Keratinocyte (primary cell): Measurements from ENCODE around the gene CCDC85B. TPM values are rescaled to one million over a fixed set of nuclear protein-coding genes. Genes with fewer than 3 reads are reported as not detected.

ENCODE experiments used
- DNase-seq: peaks from one replicate; pipeline ENCODE4 v3.0.0-alpha.2; 2011; ENCODE audit warnings: low read depth, missing footprints, low spot score
- FAIRE-seq: peaks from 2 replicates; lab custom pipeline; 2011; peaks lifted over from hg19 to GRCh38; lab: Jason Lieb, UNC
- H2AFZ ChIP-seq: 2 replicates; pipeline ENCODE4 v1.6.0; 2012; ENCODE audit warnings: low read length, control low read depth, inconsistent platforms; ENCODE audit not compliant: control insufficient read depth
- H3K27ac ChIP-seq: 2 replicates; pipeline ENCODE4 v1.5.1; 2011; ENCODE audit warnings: low read length; ENCODE audit not compliant: control insufficient read depth, insufficient read depth
- H3K27me3 ChIP-seq: 3 replicates; pipeline ENCODE4 v1.6.0; 2011; ENCODE audit warnings: low read length; ENCODE audit not compliant: control insufficient read depth, insufficient read depth; ENCODE audit errors: extremely low read depth
- H3K36me3 ChIP-seq, 2 experiments: 2 replicates in 1 of 2; 3 replicates in 1 of 2; pipeline ENCODE4 v1.5.1; 2011; ENCODE audit warnings: low read length in 2 of 2, mild to moderate bottlenecking in 1 of 2; ENCODE audit not compliant: control insufficient read depth in 2 of 2, insufficient read depth in 2 of 2; ENCODE audit errors: extremely low read depth in 1 of 2
- H3K4me1 ChIP-seq: 3 replicates; pipeline ENCODE4 v1.5.1; 2011; ENCODE audit warnings: low read length; ENCODE audit not compliant: control insufficient read depth, insufficient read depth; ENCODE audit errors: extremely low read depth
- H3K4me2 ChIP-seq: 3 replicates; pipeline ENCODE4 v1.6.0; 2011; ENCODE audit warnings: low read depth, low read length; ENCODE audit not compliant: control insufficient read depth, insufficient read depth; ENCODE audit errors: extremely low read depth
- H3K4me3 ChIP-seq, 3 experiments: fragments of 200-600 bp in 1 of 3; sonication (generic) in 1 of 3; 2 replicates in 2 of 3; 3 replicates in 1 of 3; pipeline ENCODE4 v1.5.1; 2011 to 2016; ENCODE audit warnings: low read length in 3 of 3, mild to moderate bottlenecking in 3 of 3, control low read depth in 2 of 3, inconsistent platforms in 1 of 3, low read depth in 1 of 3, mixed read lengths in 1 of 3, mixed run types in 1 of 3, moderate library complexity in 1 of 3; ENCODE audit not compliant: control insufficient read depth in 2 of 3, insufficient read depth in 2 of 3; ENCODE audit errors: extremely low read depth in 1 of 3
- H3K79me2 ChIP-seq: 2 replicates; pipeline ENCODE4 v1.6.0; 2012; ENCODE audit warnings: low read length; ENCODE audit not compliant: control insufficient read depth, insufficient read depth
- H3K9ac ChIP-seq: 3 replicates; pipeline ENCODE4 v1.6.0; 2011; ENCODE audit warnings: low read length; ENCODE audit not compliant: control insufficient read depth, insufficient read depth; ENCODE audit errors: extremely low read depth
- H3K9me1 ChIP-seq: 3 replicates; pipeline ENCODE4 v1.6.0; 2011; ENCODE audit warnings: low read length; ENCODE audit not compliant: control insufficient read depth, insufficient read depth; ENCODE audit errors: extremely low read depth
- H3K9me3 ChIP-seq: 2 replicates; pipeline ENCODE4 v1.5.1; 2012; ENCODE audit warnings: low read depth, low read length; ENCODE audit not compliant: control insufficient read depth
- H4K20me1 ChIP-seq: 3 replicates; pipeline ENCODE4 v1.6.0; 2011; ENCODE audit warnings: low read length; ENCODE audit not compliant: control insufficient read depth, insufficient read depth; ENCODE audit errors: extremely low read depth
- EZH2 ChIP-seq: IDR thresholded peaks from one replicate; pipeline ENCODE4 v1.6.1; 2012; ENCODE audit warnings: inconsistent platforms, mild to moderate bottlenecking, low read length, moderate library complexity
- dilution Hi-C: fragments of 300-500 bp; cut with MboI; formaldehyde crosslinking; loops from one replicate; pipeline ENCODE4 v1.7.0; 2020; ENCODE audit warnings: low sequenced_read_pairs; ENCODE audit not compliant: extremely low pct_ligation_motif_present
- polyA plus RNA-seq, 5 experiments: library from polyadenylated mRNA; depleted of rRNA in 3 of 5; stranded (reverse) in 3 of 5; stranded (forward) in 1 of 5; unstranded in 1 of 5; fragments of >200 nt; gene quantifications; 1 replicate in 1 of 5; 2 replicates in 3 of 5; 3 replicates in 1 of 5; pipeline versions ENCODE4 v1.2.1 to v1.2.3, GENCODE V29; 2011 to 2012; ENCODE audit warnings: missing spikeins in 2 of 5, low read depth in 1 of 5, low replicate concordance in 1 of 5
- TF ChIP-seq, protein P1 (sequence below), 3 experiments: IDR thresholded peaks in 1 of 3; conservative IDR thresholded peaks in 1 of 3; optimal IDR thresholded peaks in 1 of 3; 2 replicates in 2 of 3; 3 replicates in 1 of 3; pipeline versions ENCODE3 to v1.5.1; 2011; ENCODE audit warnings: low read length in 3 of 3, mild to moderate bottlenecking in 3 of 3, moderate library complexity in 2 of 3, control low read depth in 1 of 3, inconsistent platforms in 1 of 3; ENCODE audit not compliant: insufficient read depth in 2 of 3; ENCODE audit errors: extremely low read depth in 1 of 3

CCDC85B gene
- polyA plus RNA-seq, 1 donor (not counting 4 experiments of a cell fraction or from before 2014, with no cell fraction given), result 4.1 TPM

DNA sequence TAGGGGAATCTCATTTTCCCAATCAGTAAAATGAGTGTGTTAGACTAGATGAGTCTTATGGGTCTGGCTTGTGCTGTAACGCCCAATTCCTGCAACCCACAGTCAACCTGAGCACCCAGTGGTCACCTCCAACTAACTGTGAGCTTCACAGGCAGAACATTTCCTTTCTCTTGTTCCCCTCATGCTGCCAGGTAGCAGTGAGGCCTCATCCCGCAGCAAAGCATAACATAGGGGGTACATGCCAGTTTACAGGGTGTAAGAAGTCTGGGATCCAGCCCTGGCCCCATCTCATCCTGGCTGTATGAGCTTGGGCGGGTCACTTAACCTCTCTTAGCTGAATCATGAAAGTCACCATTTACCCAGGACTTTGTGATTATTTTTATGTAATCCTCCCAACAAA lies 21.6 kb upstream of the CCDC85B start:
- dilution Hi-C loops, result no loop called here
- FAIRE-seq (no peak), DNase-seq (no peak)
- Histone ChIP-seq H3K27ac (no peak overlapping the region), H3K4me1 (no peaks in the 10 kb centered on the region), H3K27me3 (no peaks in the 10 kb centered on the region), H2AFZ (no peak overlapping the region), H3K79me2 (no peaks in the 10 kb centered on the region), H3K36me3 (peaks cover 19 to 28% of the 10 kb centered on the region in 2 experiments), H3K9ac (no peak overlapping the region), H3K4me2 (no peak overlapping the region), H3K9me3 (no peaks in the 10 kb centered on the region), H3K4me3 (no peak overlapping the region), H4K20me1 (no peaks in the 10 kb centered on the region), H3K9me1 (no peaks in the 10 kb centered on the region)
- TF ChIP-seq, protein P1, sequence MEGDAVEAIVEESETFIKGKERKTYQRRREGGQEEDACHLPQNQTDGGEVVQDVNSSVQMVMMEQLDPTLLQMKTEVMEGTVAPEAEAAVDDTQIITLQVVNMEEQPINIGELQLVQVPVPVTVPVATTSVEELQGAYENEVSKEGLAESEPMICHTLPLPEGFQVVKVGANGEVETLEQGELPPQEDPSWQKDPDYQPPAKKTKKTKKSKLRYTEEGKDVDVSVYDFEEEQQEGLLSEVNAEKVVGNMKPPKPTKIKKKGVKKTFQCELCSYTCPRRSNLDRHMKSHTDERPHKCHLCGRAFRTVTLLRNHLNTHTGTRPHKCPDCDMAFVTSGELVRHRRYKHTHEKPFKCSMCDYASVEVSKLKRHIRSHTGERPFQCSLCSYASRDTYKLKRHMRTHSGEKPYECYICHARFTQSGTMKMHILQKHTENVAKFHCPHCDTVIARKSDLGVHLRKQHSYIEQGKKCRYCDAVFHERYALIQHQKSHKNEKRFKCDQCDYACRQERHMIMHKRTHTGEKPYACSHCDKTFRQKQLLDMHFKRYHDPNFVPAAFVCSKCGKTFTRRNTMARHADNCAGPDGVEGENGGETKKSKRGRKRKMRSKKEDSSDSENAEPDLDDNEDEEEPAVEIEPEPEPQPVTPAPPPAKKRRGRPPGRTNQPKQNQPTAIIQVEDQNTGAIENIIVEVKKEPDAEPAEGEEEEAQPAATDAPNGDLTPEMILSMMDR (optimal IDR thresholded peaks at IDR 0.05 in 1 of 3, IDR thresholded peaks at IDR 0.05 in 1 of 3, conservative IDR thresholded peaks at IDR 0.05 in 1 of 3; ENCODE audit: extremely low read depth in 1 of 3, insufficient read depth in 2 of 3, low read length in 3 of 3), result no peak
- no peak for TF ChIP-seq EZH2

DNA sequence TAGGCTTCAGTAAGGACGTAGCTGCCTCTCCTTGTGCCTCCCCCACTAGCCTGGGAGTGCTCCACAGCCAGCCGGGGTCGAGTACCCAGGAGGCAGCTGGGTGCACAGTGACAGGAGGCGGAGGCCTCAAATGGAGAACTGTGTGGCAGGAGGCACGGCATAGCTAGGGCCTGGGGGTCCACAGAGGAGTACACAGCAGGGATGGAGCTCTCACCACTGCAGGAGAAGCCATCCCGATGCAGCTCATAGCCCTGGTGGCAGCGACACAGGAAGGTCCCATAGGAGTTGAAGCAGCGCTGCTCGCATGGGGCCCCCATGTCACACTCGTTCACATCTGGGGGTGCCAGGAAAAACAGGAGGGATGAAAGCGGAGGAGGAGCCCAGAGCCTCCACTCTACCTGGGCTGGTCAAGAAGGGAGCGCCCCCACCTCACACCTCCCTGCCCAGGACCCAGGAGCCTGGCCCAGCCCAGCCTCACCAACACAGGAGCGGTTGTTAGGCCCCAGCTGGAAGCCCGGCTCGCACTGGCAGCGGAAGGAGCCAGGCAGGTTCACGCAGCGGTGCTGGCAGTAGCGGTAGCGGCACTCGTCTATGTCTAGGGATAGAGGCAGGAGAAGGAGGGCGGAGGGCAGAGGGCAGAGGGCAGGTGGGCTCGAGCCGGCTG lies 20.7 kb upstream of the CCDC85B start:
- Histone ChIP-seq H3K27me3 (no peaks in the 10 kb centered on the region), H3K4me2 (no peak overlapping the region), H3K9me1 (no peaks in the 10 kb centered on the region), H3K79me2 (no peaks in the 10 kb centered on the region), H3K9me3 (no peaks in the 10 kb centered on the region), H3K36me3 (peaks cover 11 to 20% of the 10 kb centered on the region in 2 experiments), H3K27ac (no peak overlapping the region), H3K9ac (no peak overlapping the region), H3K4me3 (no peak overlapping the region), H4K20me1 (no peaks in the 10 kb centered on the region), H2AFZ (no peak overlapping the region), H3K4me1 (no peaks in the 10 kb centered on the region)
- DNase-seq, result no peak
- dilution Hi-C loops, result no loop called here
- no peak for FAIRE-seq
- TF ChIP-seq, protein P1 (optimal IDR thresholded peaks at IDR 0.05 in 1 of 3, IDR thresholded peaks at IDR 0.05 in 1 of 3, conservative IDR thresholded peaks at IDR 0.05 in 1 of 3; ENCODE audit: extremely low read depth in 1 of 3, insufficient read depth in 2 of 3, low read length in 3 of 3), result no peak
- TF ChIP-seq EZH2, result no peak
